ENCODE results near the gene ACOT13.
"Not testable (repeated sequence)": the region's sequence is repeated elsewhere in the genome, so short reads cannot be mapped to it uniquely, and the experiment has no call there.

ACOT13 gene

GRCh38 chr6:24663189-24663588 lies 3.7 kb upstream of the ACOT13 start:
- no peak for DNase-seq

GRCh38 chr6:24664046-24664987 lies 2.6 kb upstream of the ACOT13 start:
- DNase-seq, result no peak

- DNase-seq, result no peak
These were observed 708 bp upstream of the ACOT13 start for GRCh38 chr6:24666097-24666640.

GRCh38 chr6:24667378-24667803 lies 514 bp downstream of the ACOT13 start:
- DNase-seq, result no peak

GRCh38 chr6:24668066-24668996 lies 1.5 kb downstream of the ACOT13 start:
- DNase-seq, result not testable (repeated sequence)

- no peak for DNase-seq
These were observed 2.1 kb downstream of the ACOT13 start for GRCh38 chr6:24668997-24669361.

- DNase-seq, result not testable (repeated sequence)
These were observed 3.6 kb downstream of the ACOT13 start for GRCh38 chr6:24670492-24670891.

GRCh38 chr6:24671077-24671476 lies 4.2 kb downstream of the ACOT13 start:
- not testable (repeated sequence) for DNase-seq

- DNase-seq, result no peak
These were observed 5.8 kb downstream of the ACOT13 start for GRCh38 chr6:24672620-24673182.

GRCh38 chr6:24673625-24674024 lies 6.7 kb downstream of the ACOT13 start:
- DNase-seq, result no peak

- not testable (repeated sequence) for DNase-seq
These were observed 12.0 kb downstream of the ACOT13 start for GRCh38 chr6:24678792-24679352.

- no peak for DNase-seq
These were observed 13.7 kb downstream of the ACOT13 start for GRCh38 chr6:24680582-24680981.

GRCh38 chr6:24683297-24684296 lies 16.7 kb downstream of the ACOT13 start:
- DNase-seq, result no peak

- no peak for DNase-seq
These were observed 19.5 kb downstream of the ACOT13 start for GRCh38 chr6:24686408-24686807.

- no peak for DNase-seq
These were observed 20.1 kb downstream of the ACOT13 start for GRCh38 chr6:24686946-24687345.

GRCh38 chr6:24689964-24690363 lies 23.1 kb downstream of the ACOT13 start:
- DNase-seq, result no peak

- DNase-seq, result no peak
These were observed 23.7 kb downstream of the ACOT13 start for GRCh38 chr6:24690593-24690992.

GRCh38 chr6:24691550-24691949 lies 24.7 kb downstream of the ACOT13 start:
- no peak for DNase-seq

GRCh38 chr6:24692003-24692402 lies 25.1 kb downstream of the ACOT13 start:
- no peak for DNase-seq

GRCh38 chr6:24692415-24692814 lies 25.5 kb downstream of the ACOT13 start:
- DNase-seq, result no peak
